Mucosa of descending colon (tissue), 3 donors: Measurements from ENCODE around the gene RALGAPA1. TPM values are rescaled to one million over a fixed set of nuclear protein-coding genes. Genes with fewer than 3 reads are reported as not detected.

Experiments
- ATAC-seq: fragments of 200-7000 bp; cut with Tn5 transposase; one replicate; pipeline ENCODE4 v1.9.1; 2020; ENCODE audit warnings: mild to moderate bottlenecking, moderate library complexity
- DNase-seq, 3 donors: peaks; one replicate each; pipeline ENCODE4 v3.0.0-alpha.2; 2020
- H3K36me3 ChIP-seq: fragments of 200-600 bp; one replicate; pipeline ENCODE4 v1.8.0; 2021; ENCODE audit warnings: low read depth, mild to moderate bottlenecking
- H3K4me1 ChIP-seq: fragments of 200-600 bp; one replicate; pipeline ENCODE4 v1.8.0; 2021; ENCODE audit warnings: low read depth, mild to moderate bottlenecking
- H3K4me3 ChIP-seq: fragments of 200-600 bp; one replicate; pipeline ENCODE4 v1.8.0; 2021; ENCODE audit warnings: mild to moderate bottlenecking
- H3K9me3 ChIP-seq: fragments of 200-600 bp; one replicate; pipeline ENCODE4 v1.8.0; 2021; ENCODE audit warnings: mild to moderate bottlenecking
- intact Hi-C, 2 donors: fragments of 100-400 bp; cut with DNase I in 1 of 2; cut with micrococcal nuclease in 1 of 2; formaldehyde crosslinking; loops; one replicate each; pipeline versions ENCODE4 v1.11.0 to v1.11.1; 2022; cut with DNase I, micrococcal nuclease
- total RNA-seq, 3 donors: library from RNA; stranded (reverse); fragmentation: NEBNext Ultra II Directional in 2 of 3; extraction: Animal tissue kit (Norgen Biotek cat#: 25700) in 2 of 3; gene quantifications; one replicate each; pipeline versions ENCODE4 v1.2.1 to v1.2.4, GENCODE V29; 2021 to 2023
- TF ChIP-seq, protein P1 (sequence below): fragments of 200-600 bp; IDR thresholded peaks from one replicate; pipeline ENCODE4 v1.8.0; 2022; ENCODE audit warnings: antibody characterized with exemption, mild to moderate bottlenecking
- donor health status: DM: no; HTN: no; CAD: no; lungs with moderate emphysema.
- donor health status: DM: no; HTN: no; CAD: no.
- donor health status: DM: no; HTN: yes; CAD: no.

RALGAPA1 gene
- total RNA-seq, 3 donors from 2014 or later = 64.4 to 92.1 (median 90.6) TPM

DNA sequence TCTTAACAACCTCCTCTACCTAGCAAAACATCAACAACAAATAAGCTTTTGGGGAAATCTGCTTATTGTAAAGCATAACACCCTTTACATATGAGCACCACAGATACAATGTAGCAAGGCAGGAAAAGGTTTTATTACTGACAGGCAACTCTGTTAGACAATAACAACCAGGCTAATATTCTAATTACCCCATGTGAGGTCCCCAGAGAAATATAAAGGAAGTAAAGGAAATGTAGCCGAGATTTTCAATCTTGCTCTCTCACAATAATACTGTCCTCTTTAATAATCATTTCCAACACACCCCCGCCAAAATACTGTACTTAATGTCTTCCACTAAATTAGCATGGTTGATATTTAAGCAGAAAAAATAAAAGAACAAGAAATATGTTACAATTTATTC, 289.1 kb downstream of the RALGAPA1 start:
- no peak for ATAC-seq

DNA sequence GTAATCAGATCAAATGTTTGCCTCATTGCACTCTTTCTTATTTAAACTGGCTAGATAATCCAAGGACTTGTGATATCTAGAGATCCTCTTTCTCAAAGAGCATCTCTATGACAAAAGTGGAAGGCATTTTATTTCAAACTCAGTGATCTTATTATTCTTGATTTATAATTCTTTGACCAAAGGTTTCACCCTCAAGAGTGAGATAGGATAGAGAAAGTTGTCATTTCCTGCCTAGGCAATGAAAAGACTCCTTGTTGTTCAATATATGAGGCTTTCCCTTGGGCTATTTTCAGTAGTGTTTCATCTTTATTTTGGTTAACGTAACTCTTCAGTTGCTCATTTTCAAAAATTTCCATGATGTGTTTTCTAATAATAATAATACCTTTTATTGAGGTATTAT, 293.2 kb downstream of the RALGAPA1 start:
- H3K9me3 ChIP-seq = no peaks in the 10 kb centered on the region
- ATAC-seq (no peak), DNase-seq (no peak)
- intact Hi-C loops = no loop called here
- H3K4me1 ChIP-seq = no peaks in the 10 kb centered on the region
- TF ChIP-seq, protein P1, sequence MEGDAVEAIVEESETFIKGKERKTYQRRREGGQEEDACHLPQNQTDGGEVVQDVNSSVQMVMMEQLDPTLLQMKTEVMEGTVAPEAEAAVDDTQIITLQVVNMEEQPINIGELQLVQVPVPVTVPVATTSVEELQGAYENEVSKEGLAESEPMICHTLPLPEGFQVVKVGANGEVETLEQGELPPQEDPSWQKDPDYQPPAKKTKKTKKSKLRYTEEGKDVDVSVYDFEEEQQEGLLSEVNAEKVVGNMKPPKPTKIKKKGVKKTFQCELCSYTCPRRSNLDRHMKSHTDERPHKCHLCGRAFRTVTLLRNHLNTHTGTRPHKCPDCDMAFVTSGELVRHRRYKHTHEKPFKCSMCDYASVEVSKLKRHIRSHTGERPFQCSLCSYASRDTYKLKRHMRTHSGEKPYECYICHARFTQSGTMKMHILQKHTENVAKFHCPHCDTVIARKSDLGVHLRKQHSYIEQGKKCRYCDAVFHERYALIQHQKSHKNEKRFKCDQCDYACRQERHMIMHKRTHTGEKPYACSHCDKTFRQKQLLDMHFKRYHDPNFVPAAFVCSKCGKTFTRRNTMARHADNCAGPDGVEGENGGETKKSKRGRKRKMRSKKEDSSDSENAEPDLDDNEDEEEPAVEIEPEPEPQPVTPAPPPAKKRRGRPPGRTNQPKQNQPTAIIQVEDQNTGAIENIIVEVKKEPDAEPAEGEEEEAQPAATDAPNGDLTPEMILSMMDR = no peak
- H3K36me3 ChIP-seq = no peaks in the 10 kb centered on the region
- H3K4me3 ChIP-seq = no peak overlapping the region

More for the DNA sequence above, 289.1 kb downstream of the RALGAPA1 start:
- no peak overlapping the region for H3K4me3 ChIP-seq
- no peaks in the 10 kb centered on the region for H3K36me3 ChIP-seq
- TF ChIP-seq, protein P1 = no peak
- no peak for DNase-seq
- H3K4me1 ChIP-seq = no peaks in the 10 kb centered on the region
- intact Hi-C loops = no loop called here
- no peaks in the 10 kb centered on the region for H3K9me3 ChIP-seq

DNA sequence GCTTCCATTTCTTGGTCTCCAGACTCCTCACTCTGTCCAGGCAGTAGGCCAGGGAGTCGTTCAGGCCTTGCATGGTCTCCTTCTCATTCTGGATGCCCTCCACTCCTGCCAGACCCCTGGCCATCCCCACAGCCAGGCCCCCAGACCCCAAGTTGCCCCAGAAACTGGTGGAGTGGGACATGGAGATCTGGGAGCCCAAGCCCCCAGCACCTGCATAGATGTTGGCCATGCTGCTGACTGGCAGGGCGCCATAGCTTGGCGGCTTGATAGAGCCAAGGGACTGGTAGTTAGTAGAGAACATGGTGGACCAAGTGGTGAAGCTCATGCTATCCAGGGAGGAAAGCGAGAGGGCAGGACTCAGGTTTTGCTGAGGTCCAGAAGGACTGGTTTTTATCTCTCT, 296.3 kb downstream of the RALGAPA1 start:
- no peak for ATAC-seq
- intact Hi-C loops = no loop called here
- Histone ChIP-seq H3K4me1 (no peaks in the 10 kb centered on the region), H3K4me3 (no peak overlapping the region), H3K9me3 (no peaks in the 10 kb centered on the region), H3K36me3 (no peaks in the 10 kb centered on the region)
- TF ChIP-seq, protein P1 = no peak
- no peak for DNase-seq

DNA sequence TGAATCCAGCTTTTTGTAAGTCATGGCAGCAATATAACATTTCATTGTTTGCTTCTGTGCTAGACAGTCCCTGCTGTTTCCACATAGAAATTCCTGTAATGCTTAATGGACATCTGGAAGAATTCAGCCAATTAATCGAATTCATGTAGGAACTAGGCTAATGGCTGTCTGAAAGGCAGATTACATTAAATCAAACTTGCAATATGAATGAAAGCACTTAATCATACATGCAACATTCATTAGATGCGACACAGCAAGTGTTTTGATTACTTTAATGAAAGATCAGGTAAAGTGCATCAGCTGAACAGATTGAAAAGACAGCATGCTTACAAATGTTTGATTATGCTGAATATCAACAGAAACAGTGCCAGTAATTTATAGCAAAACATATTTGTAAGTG, 299.2 kb downstream of the RALGAPA1 start:
- H3K36me3 ChIP-seq = no peaks in the 10 kb centered on the region
- no peaks in the 10 kb centered on the region for H3K4me1 ChIP-seq
- ATAC-seq (no peak), DNase-seq (no peak)
- TF ChIP-seq, protein P1 = no peak
- H3K9me3 ChIP-seq = no peaks in the 10 kb centered on the region
- H3K4me3 ChIP-seq = no peak overlapping the region
- intact Hi-C loops = no loop called here

DNA sequence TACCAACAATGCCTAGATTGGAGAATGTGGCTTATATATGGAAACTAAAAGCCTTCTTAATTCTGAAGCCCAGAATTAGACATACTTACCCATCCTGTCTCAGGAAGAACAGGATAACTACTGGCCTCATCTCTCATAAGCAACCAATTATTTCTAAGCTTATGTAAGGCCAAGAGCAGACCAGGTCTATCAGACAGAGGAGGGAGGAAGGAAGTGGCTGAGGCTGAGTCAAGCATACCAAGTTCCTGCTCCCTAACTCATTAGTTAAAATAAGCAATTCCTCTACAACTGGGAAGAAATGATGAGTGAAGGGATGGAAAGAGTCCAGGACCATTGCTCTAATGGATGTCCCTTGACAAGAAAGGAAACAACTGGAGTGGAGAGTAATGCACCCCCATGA, 302.2 kb downstream of the RALGAPA1 start:
- H3K4me1 ChIP-seq = no peaks in the 10 kb centered on the region
- ATAC-seq (no peak), DNase-seq (no peak)
- H3K9me3 ChIP-seq = no peaks in the 10 kb centered on the region
- TF ChIP-seq, protein P1 = no peak
- H3K36me3 ChIP-seq = no peaks in the 10 kb centered on the region
- H3K4me3 ChIP-seq = no peak overlapping the region
- intact Hi-C loops = no loop called here

DNA sequence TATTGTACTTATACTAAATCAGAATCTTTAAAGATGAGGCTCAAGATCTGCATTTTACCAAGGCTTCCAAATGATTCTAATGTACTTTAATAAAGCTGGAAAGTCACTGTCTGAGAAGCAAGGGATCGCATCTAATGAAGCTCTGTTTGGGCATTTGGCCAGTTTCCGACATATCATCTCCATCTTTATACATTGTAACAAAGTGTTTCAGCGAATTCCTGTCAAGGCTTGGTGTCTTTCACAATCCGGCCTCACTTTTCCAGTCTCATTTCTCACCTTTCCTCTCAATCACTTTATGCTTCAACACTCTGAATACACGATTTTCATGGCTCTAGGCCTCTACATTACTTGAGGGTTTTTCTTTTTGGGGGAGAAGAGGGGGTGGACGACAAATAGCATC, 302.6 kb downstream of the RALGAPA1 start:
- no peaks in the 10 kb centered on the region for H3K36me3 ChIP-seq
- no peak overlapping the region for H3K4me3 ChIP-seq
- TF ChIP-seq, protein P1 = no peak
- ATAC-seq = no peak
- DNase-seq = no peak
- no peaks in the 10 kb centered on the region for H3K9me3 ChIP-seq
- intact Hi-C loops = no loop called here
- H3K4me1 ChIP-seq = no peaks in the 10 kb centered on the region
